Measurements from ENCODE around the gene PKP2.

Gene PKP2

GRCh38 chr12:32820376-32820931 is 76.1 kb downstream of the PKP2 start:
- Histone ChIP-seq H3K27ac (ENCODE audit: low read depth, low read length) (no peak overlapping the region), H3K4me1 (ENCODE audit: control insufficient read depth, low read length) (no peaks in the 10 kb centered on the region), H3F3A (ENCODE audit: control insufficient read depth, insufficient read depth) (no peaks in the 10 kb centered on the region), H3K9me3 (ENCODE audit: control insufficient read depth, insufficient read depth, low read length) (no peaks in the 10 kb centered on the region), H3K4me3 (ENCODE audit: low read length) (no peak overlapping the region), H3K4me2 (ENCODE audit: low read length) (no peak overlapping the region), H3K9me2 (replicated peaks; ENCODE audit: control insufficient read depth, low read length) (no peaks in the 10 kb centered on the region), H3K36me3 (ENCODE audit: control insufficient read depth, low read length) (no peaks in the 10 kb centered on the region), H4K20me1 (ENCODE audit: control insufficient read depth, insufficient read depth, low read depth, low read length) (no peaks in the 10 kb centered on the region), H3K27me3 (ENCODE audit: control insufficient read depth, low read length) (no peaks in the 10 kb centered on the region), H3K79me2 (ENCODE audit: control insufficient read depth, low read length) (no peaks in the 10 kb centered on the region)
- TF ChIP-seq EZH2phosphoT487 (IDR thresholded peaks at IDR 0.05; ENCODE audit: borderline replicate concordance, low read length), result no peak
- TF ChIP-seq, protein P1, sequence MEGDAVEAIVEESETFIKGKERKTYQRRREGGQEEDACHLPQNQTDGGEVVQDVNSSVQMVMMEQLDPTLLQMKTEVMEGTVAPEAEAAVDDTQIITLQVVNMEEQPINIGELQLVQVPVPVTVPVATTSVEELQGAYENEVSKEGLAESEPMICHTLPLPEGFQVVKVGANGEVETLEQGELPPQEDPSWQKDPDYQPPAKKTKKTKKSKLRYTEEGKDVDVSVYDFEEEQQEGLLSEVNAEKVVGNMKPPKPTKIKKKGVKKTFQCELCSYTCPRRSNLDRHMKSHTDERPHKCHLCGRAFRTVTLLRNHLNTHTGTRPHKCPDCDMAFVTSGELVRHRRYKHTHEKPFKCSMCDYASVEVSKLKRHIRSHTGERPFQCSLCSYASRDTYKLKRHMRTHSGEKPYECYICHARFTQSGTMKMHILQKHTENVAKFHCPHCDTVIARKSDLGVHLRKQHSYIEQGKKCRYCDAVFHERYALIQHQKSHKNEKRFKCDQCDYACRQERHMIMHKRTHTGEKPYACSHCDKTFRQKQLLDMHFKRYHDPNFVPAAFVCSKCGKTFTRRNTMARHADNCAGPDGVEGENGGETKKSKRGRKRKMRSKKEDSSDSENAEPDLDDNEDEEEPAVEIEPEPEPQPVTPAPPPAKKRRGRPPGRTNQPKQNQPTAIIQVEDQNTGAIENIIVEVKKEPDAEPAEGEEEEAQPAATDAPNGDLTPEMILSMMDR (IDR thresholded peaks at IDR 0.05; ENCODE audit: low read depth, low read length, poor library complexity, severe bottlenecking), result no peak

DNA sequence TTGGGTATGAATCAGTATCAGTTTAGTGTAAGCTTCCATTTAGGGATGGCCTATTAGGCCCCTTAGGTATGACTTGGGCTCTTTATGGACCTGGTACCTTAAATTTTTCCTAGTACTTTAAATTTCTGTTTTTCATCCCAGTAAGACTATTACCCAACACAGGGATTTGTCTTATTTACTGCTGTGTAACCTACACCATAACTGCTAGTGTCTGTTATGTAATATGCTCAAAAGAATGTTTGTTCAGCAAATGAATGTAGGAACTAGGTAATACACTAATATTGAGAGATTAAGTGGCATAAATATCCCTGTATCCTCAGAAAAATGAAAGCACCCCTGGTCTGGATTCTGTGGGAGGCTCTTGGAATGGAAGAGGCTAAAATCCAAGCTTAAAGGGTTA is 77.2 kb downstream of the PKP2 start:
- Histone ChIP-seq H3K4me1 (ENCODE audit: control insufficient read depth, low read length) (no peaks in the 10 kb centered on the region), H3K9me3 (ENCODE audit: control insufficient read depth, insufficient read depth, low read length) (no peaks in the 10 kb centered on the region), H4K20me1 (ENCODE audit: control insufficient read depth, insufficient read depth, low read depth, low read length) (no peaks in the 10 kb centered on the region), H3K4me3 (ENCODE audit: low read length) (no peak overlapping the region), H3K4me2 (ENCODE audit: low read length) (no peak overlapping the region), H3K36me3 (ENCODE audit: control insufficient read depth, low read length) (no peaks in the 10 kb centered on the region), H3K9me2 (replicated peaks; ENCODE audit: control insufficient read depth, low read length) (no peaks in the 10 kb centered on the region), H3K27ac (ENCODE audit: low read depth, low read length) (no peak overlapping the region), H3K27me3 (ENCODE audit: control insufficient read depth, low read length) (no peaks in the 10 kb centered on the region), H3F3A (ENCODE audit: control insufficient read depth, insufficient read depth) (no peaks in the 10 kb centered on the region), H3K79me2 (ENCODE audit: control insufficient read depth, low read length) (no peaks in the 10 kb centered on the region)
- TF ChIP-seq EZH2phosphoT487 (IDR thresholded peaks at IDR 0.05; ENCODE audit: borderline replicate concordance, low read length), result no peak
- TF ChIP-seq, protein P1 (IDR thresholded peaks at IDR 0.05; ENCODE audit: low read depth, low read length, poor library complexity, severe bottlenecking), result no peak

GRCh38 chr12:32811686-32812392 is 84.7 kb downstream of the PKP2 start:
- H3K9me3 ChIP-seq (ENCODE audit: control insufficient read depth, insufficient read depth, low read length), result no peaks in the 10 kb centered on the region
- no peaks in the 10 kb centered on the region for H3K36me3 ChIP-seq (ENCODE audit: control insufficient read depth, low read length)
- no peaks in the 10 kb centered on the region for H3K9me2 ChIP-seq (replicated peaks; ENCODE audit: control insufficient read depth, low read length)
- no peaks in the 10 kb centered on the region for H3K79me2 ChIP-seq (ENCODE audit: control insufficient read depth, low read length)
- H3F3A ChIP-seq (ENCODE audit: control insufficient read depth, insufficient read depth), result no peaks in the 10 kb centered on the region
- H3K27ac ChIP-seq (ENCODE audit: low read depth, low read length), result no peak overlapping the region
- H3K4me1 ChIP-seq (ENCODE audit: control insufficient read depth, low read length), result no peaks in the 10 kb centered on the region
- H4K20me1 ChIP-seq (ENCODE audit: control insufficient read depth, insufficient read depth, low read depth, low read length), result no peaks in the 10 kb centered on the region
- H3K27me3 ChIP-seq (ENCODE audit: control insufficient read depth, low read length), result no peaks in the 10 kb centered on the region
- H3K4me3 ChIP-seq (ENCODE audit: low read length), result no peak overlapping the region
- TF ChIP-seq, protein P1 (IDR thresholded peaks at IDR 0.05; ENCODE audit: low read depth, low read length, poor library complexity, severe bottlenecking), result no peak
- TF ChIP-seq EZH2phosphoT487 (IDR thresholded peaks at IDR 0.05; ENCODE audit: borderline replicate concordance, low read length), result no peak
- no peak overlapping the region for H3K4me2 ChIP-seq (ENCODE audit: low read length)
